Articular chondrocyte of knee joint (primary cell): ENCODE measurements around the gene ZNF283. TPM values are rescaled to one million over a fixed set of nuclear protein-coding genes. Genes with fewer than 3 reads are reported as not detected.

ENCODE experiments used
- total RNA-seq: library from RNA; depleted of rRNA; stranded (reverse); fragments of >200 nt; gene quantifications from 2 replicates; pipeline ENCODE4 v1.2.3, GENCODE V29; 2012

ZNF283 gene
- total RNA-seq, result 19.1 and 20.4 TPM in 2 replicates

GRCh38 chr19:43826787-43827754 lies at the start of gene ZNF283:
TSS of gene ZNF283 (plus strand) at chr19:43827321. CDS start at chr19:43833505, 6,184 bp downstream.

GRCh38 chr19:43780706-43781525 lies 46.2 kb upstream of the ZNF283 start, which contains the start of gene KCNN4:
TSS of gene KCNN4 (minus strand) at chr19:43780973. CDS start at chr19:43780861, 112 bp downstream.

GRCh38 chr19:43802216-43802951 lies 24.7 kb upstream of the ZNF283 start, which contains the start of gene LYPD5:
TSS of gene LYPD5 (minus strand) at chr19:43802447. CDS start at chr19:43802380, 67 bp downstream.

GRCh38 chr19:43883864-43884263 lies 56.7 kb downstream of the ZNF283 start, which contains the start of gene ZNF404:
TSS of gene ZNF404 (minus strand) at chr19:43883964.

Other genes starting within 250 kb of the ZNF283 start
- 18.3 and 19.3 TPM in 2 replicates for gene IRGQ, start 231.2 kb upstream of the ZNF283 start, total RNA-seq
- gene ZNF576, start 230.7 kb upstream of the ZNF283 start, total RNA-seq, result 7.1 and 9.1 TPM in 2 replicates
- gene SRRM5, start 215.2 kb upstream of the ZNF283 start, total RNA-seq, result not detected in 2 replicates
- gene ZNF428, start 207.7 kb upstream of the ZNF283 start, total RNA-seq, result 17.7 and 21.6 TPM in 2 replicates
- gene CADM4, start 187.5 kb upstream of the ZNF283 start, total RNA-seq, result 0.26 and 0.43 TPM in 2 replicates
- 36.2 and 38.2 TPM in 2 replicates for gene PLAUR, start 157.2 kb upstream of the ZNF283 start, total RNA-seq
- gene IRGC, start 111.2 kb upstream of the ZNF283 start, total RNA-seq, result not detected in 2 replicates
- 16.5 and 16.8 TPM in 2 replicates for gene SMG9, start 72.4 kb upstream of the ZNF283 start, total RNA-seq
- 3.9 and 6.1 TPM in 2 replicates for gene KCNN4, start 46.3 kb upstream of the ZNF283 start, total RNA-seq
- 0.65 and 1.1 TPM in 2 replicates for gene LYPD5, start 24.9 kb upstream of the ZNF283 start, total RNA-seq
- gene ZNF404, start 56.6 kb downstream of the ZNF283 start, total RNA-seq, result 1.3 and 5.9 TPM in 2 replicates
- gene ZNF45, start 108.0 kb downstream of the ZNF283 start, total RNA-seq, result 13.9 and 22.3 TPM in 2 replicates
- gene ZNF221, start 123.9 kb downstream of the ZNF283 start, total RNA-seq, result 10.5 and 15.5 TPM in 2 replicates
- gene ZNF155, start 156.9 kb downstream of the ZNF283 start, total RNA-seq, result 9.9 and 11.7 TPM in 2 replicates
- 4.8 and 5.2 TPM in 2 replicates for gene ZNF230, start 175.6 kb downstream of the ZNF283 start, total RNA-seq
- gene ZNF222, start 198.1 kb downstream of the ZNF283 start, total RNA-seq, result 7.2 and 11.3 TPM in 2 replicates
- gene ZNF223, start 224.7 kb downstream of the ZNF283 start, total RNA-seq, result 6.4 and 7.1 TPM in 2 replicates
- gene ZNF284, start 244.8 kb downstream of the ZNF283 start, total RNA-seq, result 4.6 and 5.6 TPM in 2 replicates